NCI-H69 (cell line): ENCODE results near the gene C1QTNF5.

Source experiments
- DNase-seq: peaks from one replicate; lab custom pipeline; 2025; lab: John Stamatoyannopoulos, UW

The C1QTNF5 gene

GRCh38 chr11:119295178-119295577 is 45.5 kb downstream of the C1QTNF5 start:
- no peak for DNase-seq

- DNase-seq: no peak
Observed at GRCh38 chr11:119293461-119293860, 47.2 kb downstream of the C1QTNF5 start.

GRCh38 chr11:119290894-119291497 is 49.7 kb downstream of the C1QTNF5 start:
- no peak for DNase-seq
